CD4-positive, alpha-beta T cell treated with Interleukin-4 for 4 hours (primary cell): ENCODE measurements around the gene RPS3A.
A peak's percentile ranks its signal among the peaks of the same experiment; 100 is the strongest.
"Not testable (repeated sequence)": the region's sequence is repeated elsewhere in the genome, so short reads cannot be mapped to it uniquely, and the experiment has no call there.

ENCODE experiments used
- DNase-seq: peaks from one replicate; pipeline ENCODE4 v3.0.0-alpha.2; 2020

The RPS3A gene

GRCh38 chr4:151117371-151117962 is 18.0 kb downstream of the RPS3A start:
- DNase-seq, result peak; percentile 40

GRCh38 chr4:151129796-151130195 is 30.4 kb downstream of the RPS3A start:
- DNase-seq, result no peak

- DNase-seq, result no peak
Measured at GRCh38 chr4:151133311-151133710, 33.9 kb downstream of the RPS3A start.

GRCh38 chr4:151136048-151136447 is 36.6 kb downstream of the RPS3A start:
- not testable (repeated sequence) for DNase-seq

GRCh38 chr4:151139814-151140213 is 40.4 kb downstream of the RPS3A start:
- no peak for DNase-seq

GRCh38 chr4:151142758-151143157 is 43.3 kb downstream of the RPS3A start:
- DNase-seq, result no peak

GRCh38 chr4:151143162-151143561 is 43.7 kb downstream of the RPS3A start:
- DNase-seq, result no peak

- no peak for DNase-seq
Measured at GRCh38 chr4:151143811-151144210, 44.4 kb downstream of the RPS3A start.

- no peak for DNase-seq
Measured at GRCh38 chr4:151144329-151145072, 45.1 kb downstream of the RPS3A start.

- no peak for DNase-seq
Measured at GRCh38 chr4:151147000-151147399, 47.6 kb downstream of the RPS3A start.

GRCh38 chr4:151148261-151148660 is 48.8 kb downstream of the RPS3A start:
- no peak for DNase-seq

- no peak for DNase-seq
Measured at GRCh38 chr4:151150821-151151580, 51.6 kb downstream of the RPS3A start.

- no peak for DNase-seq
Measured at GRCh38 chr4:151152028-151152427, 52.6 kb downstream of the RPS3A start.

- no peak for DNase-seq
Measured at GRCh38 chr4:151153585-151153984, 54.2 kb downstream of the RPS3A start.
